ENCODE measurements around the gene CHD3. TPM values are rescaled to one million over a fixed set of nuclear protein-coding genes. Genes with fewer than 3 reads are reported as not detected.

The CHD3 gene
- 10 to 100 TPM; 51.3 to 51.9 TPM for total RNA-seq
- long read RNA-seq, transcript CHD3-211 (3 exons, 2,515 nt): major isoform, 7 of 31 reads
- long read RNA-seq, partial matches to known transcripts: 20 of 31 reads
- long read RNA-seq, other reads (novel, unspliced or antisense): 3 of 31 reads

GRCh38 chr17:7888184-7888920 lies at the start of gene CHD3:
Gene CHD3 (plus strand): TSS chr17:7888789. CDS start chr17:7889001, 212 bp downstream.
- intact Hi-C loops (cut with DNase I, micrococcal nuclease): no loop called here
- peak; percentile 50 to 63 for DNase-seq
- ATAC-seq: peak; percentile 29

GRCh38 chr17:7839190-7839875 lies 49.3 kb upstream of the CHD3 start:
- DNase-seq (peak; percentile 85 to 93), ATAC-seq (peak; percentile 21)
- intact Hi-C loops (cut with DNase I, micrococcal nuclease): no loop called here

DNA sequence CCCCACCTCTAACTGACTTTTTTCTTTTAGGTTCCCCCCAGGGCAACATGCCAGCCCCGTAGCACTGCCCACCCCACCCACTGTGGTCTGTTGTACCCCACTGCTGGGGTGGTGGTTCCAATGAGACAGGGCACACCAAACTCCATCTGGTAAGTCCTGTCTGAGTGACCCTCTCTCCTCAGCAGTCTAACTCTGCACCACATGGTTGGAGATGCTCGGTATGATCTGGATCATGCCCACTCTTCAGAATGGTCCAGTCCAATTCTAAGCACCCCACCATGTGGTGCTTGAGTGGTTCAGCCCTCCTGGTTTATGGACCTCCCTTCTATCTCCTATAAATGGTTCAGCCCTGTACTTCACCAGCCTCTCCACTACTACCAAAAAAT lies 48.7 kb upstream of the CHD3 start:
- ATAC-seq (no peak), DNase-seq (peak in 1 of 2 donors; percentile 18)
- intact Hi-C loops (cut with DNase I, micrococcal nuclease): no loop called here

DNA sequence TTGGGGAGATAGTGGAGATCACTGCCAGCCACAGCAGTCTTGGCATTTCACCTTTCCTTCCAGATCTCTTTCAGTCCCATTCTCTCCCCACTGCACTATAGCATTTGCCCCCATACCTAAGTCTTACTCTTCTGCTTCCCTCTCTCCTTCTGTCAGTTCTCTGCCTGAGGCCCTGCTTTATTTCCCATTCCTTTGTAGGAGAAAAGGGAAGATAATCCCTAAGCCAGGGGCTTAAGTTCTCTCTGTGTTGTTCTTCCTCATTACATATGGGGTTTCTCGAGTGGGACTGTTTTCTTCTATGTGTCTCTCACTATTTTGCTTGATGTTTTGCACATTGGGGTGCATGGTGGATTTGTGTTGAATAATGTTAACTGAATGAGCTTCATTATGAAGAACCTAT lies 48.1 kb upstream of the CHD3 start:
- intact Hi-C loops (cut with DNase I, micrococcal nuclease): no loop called here
- no peak for ATAC-seq

GRCh38 chr17:7840875-7841274 lies 47.7 kb upstream of the CHD3 start:
- ATAC-seq (no peak), DNase-seq (no peak)
- intact Hi-C loops (cut with DNase I, micrococcal nuclease): no loop called here

More for the DNA sequence above, 48.1 kb upstream of the CHD3 start:
- no peak for DNase-seq

DNA sequence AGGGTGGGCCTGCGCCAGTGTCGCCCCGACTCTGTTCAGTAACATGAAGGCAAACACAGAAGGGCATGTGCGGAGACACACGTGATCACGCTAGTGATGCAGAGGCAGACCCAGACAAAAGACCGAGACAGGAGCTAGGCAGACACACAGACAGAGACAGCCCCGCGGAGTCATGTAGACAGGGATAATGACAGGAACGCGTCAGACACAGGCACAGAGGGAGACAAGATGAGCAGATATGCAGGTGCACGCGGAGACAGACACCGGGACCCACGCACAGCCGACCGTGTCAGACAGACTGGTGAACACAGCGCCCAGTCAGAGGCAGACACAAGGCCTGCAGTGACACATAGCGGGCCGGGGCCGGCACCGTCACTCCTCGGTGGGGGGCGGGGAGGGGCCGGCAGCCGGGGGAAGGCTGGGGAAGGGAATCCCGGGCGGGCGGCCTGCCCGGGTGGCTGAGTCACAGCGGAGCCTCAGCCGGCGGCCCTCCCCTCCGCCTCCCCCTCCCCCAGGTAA lies 47.1 kb upstream of the CHD3 start:
- intact Hi-C loops (cut with DNase I, micrococcal nuclease): no loop called here
- DNase-seq: peak; percentile 84 to 88
- peak; percentile 4 for ATAC-seq

GRCh38 chr17:7841915-7842379 lies 46.6 kb upstream of the CHD3 start:
- intact Hi-C loops (cut with DNase I, micrococcal nuclease): no loop called here
- DNase-seq (peak; percentile 91 to 94), ATAC-seq (peak; percentile 49)

GRCh38 chr17:7842380-7843256 lies 46.0 kb upstream of the CHD3 start:
- intact Hi-C loops (cut with DNase I, micrococcal nuclease): no loop called here

DNA sequence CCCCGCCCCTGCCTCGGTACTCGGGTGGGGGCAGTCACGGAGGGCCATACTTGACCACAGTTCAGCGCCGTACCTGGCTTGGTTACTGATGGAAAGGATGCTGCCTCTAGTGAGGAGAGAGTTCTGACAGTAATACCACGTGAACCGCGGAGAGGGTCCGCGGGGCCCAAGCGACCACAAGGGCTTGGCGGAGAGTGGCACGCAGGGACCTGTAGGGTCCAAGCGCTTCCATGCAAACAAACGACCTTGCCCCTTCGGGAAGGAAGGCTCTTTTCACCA lies 45.4 kb upstream of the CHD3 start:
- intact Hi-C loops (cut with DNase I, micrococcal nuclease): no loop called here
- DNase-seq (no peak), ATAC-seq (no peak)

More at GRCh38 chr17:7842380-7843256, 46.0 kb upstream of the CHD3 start:
- ATAC-seq: peak; percentile 21
- peak; percentile 79 to 80 for DNase-seq

DNA sequence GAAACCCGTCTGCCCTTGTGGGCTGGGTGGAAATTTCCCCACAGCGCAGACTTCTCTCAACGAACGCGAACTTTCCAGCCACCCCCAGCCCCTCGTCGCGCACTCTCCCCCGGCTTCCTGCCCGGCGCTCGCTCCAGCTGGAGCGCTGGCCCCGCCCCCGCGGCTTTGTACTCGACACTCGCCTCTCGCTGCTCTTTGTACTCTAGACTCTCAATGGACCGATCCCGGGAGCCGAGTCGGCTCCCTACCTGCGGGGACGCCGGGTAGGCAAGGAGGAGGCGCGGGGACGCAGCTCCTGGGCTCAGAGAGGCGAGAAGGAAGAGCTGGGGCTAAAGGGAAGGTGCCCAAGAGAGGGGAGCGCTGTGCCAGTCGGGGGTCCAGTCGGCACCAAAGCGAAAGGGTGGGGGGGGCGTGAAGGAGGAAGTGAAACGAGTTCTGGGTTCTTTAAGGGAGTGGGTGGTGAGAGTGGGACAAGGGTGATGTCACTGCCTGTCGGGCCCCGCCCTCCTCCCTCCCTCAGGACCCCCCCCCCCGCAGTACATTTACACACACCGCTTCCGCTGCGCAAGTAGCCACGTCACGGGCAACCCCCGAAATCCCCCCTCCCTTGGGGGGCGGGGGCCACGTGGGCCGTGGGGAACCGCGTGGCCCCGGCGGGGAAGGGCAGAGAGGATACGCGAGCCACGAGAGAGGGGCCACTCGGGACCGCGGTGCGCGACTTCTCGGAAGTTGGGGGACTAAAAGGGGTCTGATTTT lies 44.9 kb upstream of the CHD3 start:
- DNase-seq: peak; percentile 89 to 95
- ATAC-seq: peak; percentile 57
- intact Hi-C loops (cut with DNase I, micrococcal nuclease): no loop called here

DNA sequence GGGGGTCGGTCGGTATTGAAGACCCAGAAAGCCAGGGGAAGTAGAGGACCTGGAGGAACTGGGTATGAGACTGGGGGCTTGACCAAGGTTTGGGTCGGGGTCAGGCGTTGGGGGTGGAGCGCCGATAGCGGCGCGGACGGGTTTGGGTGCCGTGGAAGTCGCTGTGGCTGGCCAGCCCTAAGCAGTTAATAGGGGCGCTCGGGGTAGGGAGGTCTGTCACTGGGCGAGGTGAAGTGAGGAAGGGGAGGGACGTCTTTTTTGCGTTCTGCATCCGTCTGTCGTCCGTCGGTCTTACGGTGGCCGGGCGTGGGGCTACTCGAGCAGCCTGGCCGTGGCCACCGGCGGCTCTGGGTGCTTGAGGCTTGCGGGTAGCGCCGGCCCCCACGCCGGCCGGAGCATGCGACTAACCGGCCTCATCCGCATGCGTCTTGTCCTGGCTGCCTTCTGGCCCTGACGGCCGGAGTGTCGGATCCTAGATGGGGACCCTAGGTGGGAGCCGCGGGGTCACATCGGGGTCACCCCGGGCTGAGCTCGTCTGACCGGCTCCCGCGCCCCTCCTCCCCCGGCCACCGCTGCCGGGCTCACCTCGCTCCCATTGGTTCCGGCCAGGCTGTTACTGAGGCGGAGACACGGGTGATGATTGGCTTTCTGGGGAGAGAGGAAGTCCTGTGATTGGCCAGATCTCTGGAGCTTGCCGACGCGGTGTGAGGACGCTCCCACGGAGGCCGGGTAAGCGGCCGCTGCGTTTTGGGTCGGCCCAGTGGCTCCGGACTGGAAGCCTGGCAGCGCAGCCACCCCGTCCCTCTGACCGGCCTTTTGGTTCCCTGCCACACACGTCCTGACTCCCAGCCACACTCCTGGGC lies 44.1 kb upstream of the CHD3 start:
- peak; percentile 58 for ATAC-seq
- peak; percentile 89 to 95 for DNase-seq
- intact Hi-C loops (cut with DNase I, micrococcal nuclease): no loop called here

GRCh38 chr17:7845359-7846062 lies 43.1 kb upstream of the CHD3 start:
- no peak for DNase-seq
- no peak for ATAC-seq
- intact Hi-C loops (cut with DNase I, micrococcal nuclease): no loop called here

DNA sequence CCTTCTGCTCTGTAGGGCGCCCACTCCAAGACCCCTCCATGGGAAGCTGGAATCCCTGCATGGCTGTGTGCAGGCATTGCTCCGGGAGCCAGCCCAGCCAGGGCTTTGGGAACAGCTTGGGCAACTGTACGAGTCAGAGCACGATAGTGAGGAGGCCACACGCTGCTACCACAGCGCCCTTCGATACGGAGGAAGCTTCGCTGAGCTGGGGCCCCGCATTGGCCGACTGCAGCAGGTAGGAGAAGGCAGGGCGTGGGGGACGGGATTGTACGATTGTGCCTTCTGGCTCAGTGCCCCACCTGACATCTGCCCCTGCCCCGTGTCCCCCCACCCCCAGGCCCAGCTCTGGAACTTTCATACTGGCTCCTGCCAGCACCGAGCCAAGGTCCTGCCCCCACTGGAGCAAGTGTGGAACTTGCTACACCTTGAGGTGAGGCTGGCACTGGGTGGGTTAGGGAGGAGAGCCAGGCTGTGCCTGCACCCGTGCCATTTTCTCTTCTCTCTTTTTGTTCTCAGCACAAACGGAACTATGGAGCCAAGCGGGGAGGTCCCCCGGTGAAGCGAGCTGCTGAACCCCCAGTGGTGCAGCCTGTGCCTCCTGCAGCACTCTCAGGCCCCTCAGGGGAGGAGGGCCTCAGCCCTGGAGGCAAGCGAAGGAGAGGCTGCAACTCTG lies 42.4 kb upstream of the CHD3 start:
- intact Hi-C loops (cut with DNase I, micrococcal nuclease): no loop called here
- ATAC-seq (no peak), DNase-seq (peak in 1 of 2 donors; percentile 12)

DNA sequence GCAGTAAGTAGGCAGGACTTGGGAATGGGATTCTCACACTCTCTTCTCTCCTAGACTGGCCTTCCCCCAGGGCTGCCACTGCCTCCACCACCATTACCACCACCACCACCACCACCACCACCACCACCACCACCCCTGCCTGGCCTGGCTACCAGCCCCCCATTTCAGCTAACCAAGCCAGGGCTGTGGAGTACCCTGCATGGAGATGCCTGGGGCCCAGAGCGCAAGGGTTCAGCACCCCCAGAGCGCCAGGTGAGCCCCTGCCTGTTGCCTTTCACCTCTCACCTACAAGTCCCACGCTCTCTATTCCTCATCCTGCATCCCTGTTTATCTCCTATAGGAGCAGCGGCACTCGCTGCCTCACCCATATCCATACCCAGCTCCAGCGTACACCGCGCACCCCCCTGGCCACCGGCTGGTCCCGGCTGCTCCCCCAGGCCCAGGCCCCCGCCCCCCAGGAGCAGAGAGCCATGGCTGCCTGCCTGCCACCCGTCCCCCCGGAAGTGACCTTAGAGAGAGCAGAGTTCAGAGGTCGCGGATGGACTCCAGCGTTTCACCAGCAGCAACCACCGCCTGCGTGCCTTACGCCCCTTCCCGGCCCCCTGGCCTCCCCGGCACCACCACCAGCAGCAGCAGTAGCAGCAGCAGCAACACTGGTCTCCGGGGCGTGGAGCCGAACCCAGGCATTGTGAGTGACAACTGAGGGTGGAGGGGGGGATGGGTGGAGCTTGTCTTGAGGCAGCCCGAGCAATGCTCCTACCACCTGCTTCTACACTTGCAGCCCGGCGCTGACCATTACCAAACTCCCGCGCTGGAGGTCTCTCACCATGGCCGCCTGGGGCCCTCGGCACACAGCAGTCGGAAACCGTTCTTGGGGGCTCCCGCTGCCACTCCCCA lies 41.6 kb upstream of the CHD3 start:
- intact Hi-C loops (cut with DNase I, micrococcal nuclease): no loop called here
- DNase-seq (peak; percentile 22 to 36), ATAC-seq (no peak)

- no peak for DNase-seq
- intact Hi-C loops (cut with DNase I, micrococcal nuclease): no loop called here
- no peak for ATAC-seq
Measured at GRCh38 chr17:7848131-7848579, 40.4 kb upstream of the CHD3 start.
